Neuronal stem cell (in vitro differentiated cells): Measurements from ENCODE around the gene WDFY3.

Source experiments
- DNase-seq: peaks from one replicate; pipeline ENCODE4 v3.0.0-alpha.2; 2013; ENCODE audit warnings: low spot score
- H2AFZ ChIP-seq: one replicate; pipeline ENCODE4 v1.6.1; 2013; ENCODE audit warnings: mild to moderate bottlenecking, low read length, inconsistent platforms
- H2AK5ac ChIP-seq: 2 replicates; pipeline ENCODE4 v1.6.1; 2013; ENCODE audit warnings: low read depth, mild to moderate bottlenecking, inconsistent platforms, low read length, moderate library complexity, mixed read lengths
- H2BK120ac ChIP-seq: 2 replicates; pipeline ENCODE4 v1.6.1; 2013; ENCODE audit warnings: low read depth, mild to moderate bottlenecking, inconsistent platforms, low read length, moderate library complexity, mixed read lengths
- H2BK12ac ChIP-seq: one replicate; pipeline ENCODE4 v1.6.1; 2013; ENCODE audit warnings: low read length, inconsistent platforms
- H2BK15ac ChIP-seq: 2 replicates; pipeline ENCODE4 v1.6.1; 2013; ENCODE audit warnings: mild to moderate bottlenecking, low read length, inconsistent platforms, mixed read lengths
- H2BK5ac ChIP-seq: one replicate; pipeline ENCODE4 v1.6.1; 2013; ENCODE audit warnings: inconsistent platforms, mild to moderate bottlenecking, low read length, moderate library complexity
- H3K14ac ChIP-seq: one replicate; pipeline ENCODE4 v1.6.1; 2013; ENCODE audit warnings: low read length, inconsistent platforms
- H3K18ac ChIP-seq: 2 replicates; pipeline ENCODE4 v1.6.1; 2013; ENCODE audit warnings: low read length, inconsistent platforms
- H3K23ac ChIP-seq: 2 replicates; pipeline ENCODE4 v1.6.1; 2013; ENCODE audit warnings: low read depth, mild to moderate bottlenecking, mixed read lengths, low read length, inconsistent platforms; ENCODE audit not compliant: poor library complexity
- H3K27ac ChIP-seq: replicated peaks from 3 replicates; pipeline ENCODE4 v1.5.1; 2013; ENCODE audit warnings: low read length, inconsistent platforms
- H3K27me3 ChIP-seq, 3 experiments: 2 replicates each; pipeline ENCODE4 v1.6.1; 2013; ENCODE audit warnings: low read length in 3 of 3, mild to moderate bottlenecking in 2 of 3, inconsistent platforms in 1 of 3, low read depth in 1 of 3, mixed read lengths in 1 of 3, moderate library complexity in 1 of 3; ENCODE audit not compliant: control insufficient read depth in 3 of 3, insufficient read depth in 3 of 3
- H3K36me3 ChIP-seq, 2 donors: replicated peaks in 1 of 2; 2 replicates each; pipeline ENCODE4 v1.6.1; 2013; ENCODE audit warnings: low read length in 2 of 2; ENCODE audit not compliant: control insufficient read depth in 2 of 2, insufficient read depth in 2 of 2
- H3K4ac ChIP-seq: 2 replicates; pipeline ENCODE4 v1.6.1; 2013; ENCODE audit warnings: inconsistent platforms, mild to moderate bottlenecking, low read length, moderate library complexity
- H3K4me1 ChIP-seq, 2 donors: 1 replicate in 1 of 2; 2 replicates in 1 of 2; pipeline ENCODE4 v1.6.1; 2013; ENCODE audit warnings: low read length in 2 of 2, low read depth in 1 of 2; ENCODE audit not compliant: control insufficient read depth in 2 of 2, insufficient read depth in 1 of 2
- H3K4me2 ChIP-seq: one replicate; pipeline ENCODE4 v1.6.1; 2013; ENCODE audit warnings: mild to moderate bottlenecking, low read length, inconsistent platforms; ENCODE audit not compliant: insufficient read depth, poor library complexity, severe bottlenecking
- H3K4me3 ChIP-seq, 2 donors: 2 replicates each; pipeline ENCODE4 v1.5.1; 2013; ENCODE audit warnings: low read length in 2 of 2, mild to moderate bottlenecking in 2 of 2, inconsistent platforms in 1 of 2, moderate library complexity in 1 of 2
- H3K79me1 ChIP-seq: one replicate; pipeline ENCODE4 v1.6.1; 2013; ENCODE audit warnings: low read depth, mild to moderate bottlenecking, inconsistent platforms, low read length, moderate library complexity
- H3K9ac ChIP-seq: one replicate; pipeline ENCODE4 v1.6.1; 2013; ENCODE audit warnings: mild to moderate bottlenecking, low read depth, low read length, inconsistent platforms; ENCODE audit not compliant: poor library complexity
- H3K9me3 ChIP-seq, 2 donors: replicated peaks in 1 of 2; 2 replicates each; pipeline versions ENCODE3 to v1.6.1; 2013; ENCODE audit warnings: low read length in 2 of 2, mild to moderate bottlenecking in 2 of 2, inconsistent platforms in 1 of 2, low read depth in 1 of 2, mixed read lengths in 1 of 2, moderate library complexity in 1 of 2; ENCODE audit not compliant: control insufficient read depth in 2 of 2, insufficient read depth in 1 of 2
- H4K8ac ChIP-seq: one replicate; pipeline ENCODE4 v1.6.1; 2013; ENCODE audit warnings: low read depth, mild to moderate bottlenecking, inconsistent platforms, low read length, moderate library complexity
- H4K91ac ChIP-seq: one replicate; pipeline ENCODE4 v1.6.1; 2013; ENCODE audit warnings: low read length, low read depth, mild to moderate bottlenecking, inconsistent platforms; ENCODE audit not compliant: poor library complexity
- WGBS, 2 donors: extraction: QIAGEN DNeasy Blood & Tissue Kit; methylation state at CpG; one replicate each; pipeline ENCODE4 v1.1.7; 2013; ENCODE audit warnings: missing lambda C conversion rate in 2 of 2, mixed read lengths in 1 of 2; ENCODE audit not compliant: insufficient read length in 2 of 2, insufficient replicate concordance in 1 of 2; ENCODE audit errors: extremely low coverage in 2 of 2; 5-methylcytosine and 5-hydroxymethylcytosine counted together

WDFY3 gene

GRCh38 chr4:84691800-84692199, 274.7 kb downstream of the WDFY3 start:
- no peaks in the 10 kb centered on the region for H3K27me3 ChIP-seq
- DNase-seq, result no peak
- no peak overlapping the region for H3K4ac ChIP-seq
- H3K23ac ChIP-seq, result no peak overlapping the region
- no peak overlapping the region for H3K9ac ChIP-seq
- H2AK5ac ChIP-seq, result no peak overlapping the region
- H2BK5ac ChIP-seq, result no peak overlapping the region
- no peak overlapping the region for H3K4me3 ChIP-seq
- no peak overlapping the region for H3K27ac ChIP-seq
- no peak overlapping the region for H2BK120ac ChIP-seq
- no peaks in the 10 kb centered on the region for H3K79me1 ChIP-seq
- H3K9me3 ChIP-seq, result no peaks in the 10 kb centered on the region
- WGBS, 2 donors, result no CpG with 5 or more reads among the region's 1 CpG
- H4K91ac ChIP-seq, result no peak overlapping the region
- H2AFZ ChIP-seq, result no peak overlapping the region
- H3K36me3 ChIP-seq, result peaks cover 14 to 95% of the 10 kb centered on the region in 2 donors
- no peak overlapping the region for H3K4me2 ChIP-seq
- no peaks in the 10 kb centered on the region for H3K4me1 ChIP-seq
- no peak overlapping the region for H2BK15ac ChIP-seq
- H2BK12ac ChIP-seq, result no peak overlapping the region
- no peak overlapping the region for H4K8ac ChIP-seq
- H3K18ac ChIP-seq, result no peak overlapping the region
- H3K14ac ChIP-seq, result no peak overlapping the region

GRCh38 chr4:84691170-84691691, 275.3 kb downstream of the WDFY3 start:
- no peak overlapping the region for H3K18ac ChIP-seq
- no peak overlapping the region for H2AK5ac ChIP-seq
- H3K9ac ChIP-seq, result no peak overlapping the region
- no peak overlapping the region for H3K27ac ChIP-seq
- H3K36me3 ChIP-seq, result peaks cover 18 to 95% of the 10 kb centered on the region in 2 donors
- H4K8ac ChIP-seq, result no peak overlapping the region
- DNase-seq, result no peak
- no peaks in the 10 kb centered on the region for H3K27me3 ChIP-seq
- H3K79me1 ChIP-seq, result no peaks in the 10 kb centered on the region
- H2BK12ac ChIP-seq, result no peak overlapping the region
- no peak overlapping the region for H4K91ac ChIP-seq
- no peak overlapping the region for H2AFZ ChIP-seq
- H2BK15ac ChIP-seq, result no peak overlapping the region
- no peak overlapping the region for H3K23ac ChIP-seq
- H3K14ac ChIP-seq, result no peak overlapping the region
- H3K4ac ChIP-seq, result no peak overlapping the region
- H3K9me3 ChIP-seq, result no peaks in the 10 kb centered on the region
- H2BK120ac ChIP-seq, result no peak overlapping the region
- no peak overlapping the region for H2BK5ac ChIP-seq
- H3K4me2 ChIP-seq, result no peak overlapping the region
- no peak overlapping the region for H3K4me3 ChIP-seq
- no peaks in the 10 kb centered on the region for H3K4me1 ChIP-seq
- no CpG with 5 or more reads among the region's 1 CpG for WGBS, 2 donors

- no peak overlapping the region for H3K4me2 ChIP-seq
- no peak overlapping the region for H4K8ac ChIP-seq
- no peaks in the 10 kb centered on the region for H3K4me1 ChIP-seq
- no peaks in the 10 kb centered on the region for H3K9me3 ChIP-seq
- H3K18ac ChIP-seq, result no peak overlapping the region
- no peak overlapping the region for H2BK12ac ChIP-seq
- H3K23ac ChIP-seq, result no peak overlapping the region
- no peak overlapping the region for H4K91ac ChIP-seq
- H2AK5ac ChIP-seq, result no peak overlapping the region
- no peak for DNase-seq
- no peak overlapping the region for H3K4me3 ChIP-seq
- H3K27ac ChIP-seq, result no peak overlapping the region
- H3K36me3 ChIP-seq, result peaks cover 18 to 92% of the 10 kb centered on the region in 2 donors
- H3K27me3 ChIP-seq, result no peaks in the 10 kb centered on the region
- no peak overlapping the region for H2BK5ac ChIP-seq
- H3K14ac ChIP-seq, result no peak overlapping the region
- H2BK120ac ChIP-seq, result no peak overlapping the region
- no peak overlapping the region for H2BK15ac ChIP-seq
- H3K79me1 ChIP-seq, result no peaks in the 10 kb centered on the region
- H3K4ac ChIP-seq, result no peak overlapping the region
- no CpG with 5 or more reads among the region's 7 CpGs for WGBS, 2 donors
- no peak overlapping the region for H3K9ac ChIP-seq
- no peak overlapping the region for H2AFZ ChIP-seq
These were observed 276.0 kb downstream of the WDFY3 start for GRCh38 chr4:84690481-84690880.

GRCh38 chr4:84689197-84689596, 277.3 kb downstream of the WDFY3 start:
- H3K9me3 ChIP-seq, result no peaks in the 10 kb centered on the region
- no peak for DNase-seq
- no peak overlapping the region for H3K14ac ChIP-seq
- no peaks in the 10 kb centered on the region for H3K79me1 ChIP-seq
- H3K9ac ChIP-seq, result no peak overlapping the region
- H3K36me3 ChIP-seq, result peaks cover 13 to 92% of the 10 kb centered on the region in 2 donors
- H2BK120ac ChIP-seq, result no peak overlapping the region
- no peak overlapping the region for H4K8ac ChIP-seq
- H3K23ac ChIP-seq, result no peak overlapping the region
- H3K27me3 ChIP-seq, result no peaks in the 10 kb centered on the region
- H3K4me2 ChIP-seq, result no peak overlapping the region
- no peak overlapping the region for H2BK5ac ChIP-seq
- H3K4me1 ChIP-seq, result no peaks in the 10 kb centered on the region
- no peak overlapping the region for H2AK5ac ChIP-seq
- H3K18ac ChIP-seq, result no peak overlapping the region
- H2BK12ac ChIP-seq, result no peak overlapping the region
- H4K91ac ChIP-seq, result no peak overlapping the region
- H3K4ac ChIP-seq, result no peak overlapping the region
- H3K27ac ChIP-seq, result no peak overlapping the region
- no peak overlapping the region for H2AFZ ChIP-seq
- no peak overlapping the region for H3K4me3 ChIP-seq
- H2BK15ac ChIP-seq, result no peak overlapping the region
